ENCODE data around the gene MAPK14.

Gene MAPK14

GRCh38 chr6:36104836-36105235 lies 77.2 kb downstream of the MAPK14 start:
- DNase-seq (ENCODE audit: low read depth), result no peak

DNA sequence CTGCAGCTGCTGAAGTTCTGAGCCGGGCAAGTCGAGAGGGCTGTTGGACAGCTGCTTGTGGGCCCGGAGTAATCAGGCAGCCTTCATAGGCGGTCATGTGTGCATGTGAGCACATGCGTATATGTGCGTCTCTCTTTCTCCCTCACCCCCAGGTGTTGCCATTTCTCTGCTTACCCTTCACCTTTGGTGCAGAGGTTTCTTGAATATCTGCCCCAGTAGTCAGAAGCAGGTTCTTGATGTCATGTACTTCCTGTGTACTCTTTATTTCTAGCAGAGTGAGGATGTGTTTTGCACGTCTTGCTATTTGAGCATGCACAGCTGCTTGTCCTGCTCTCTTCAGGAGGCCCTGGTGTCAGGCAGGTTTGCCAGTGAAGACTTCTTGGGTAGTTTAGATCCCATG lies 81.5 kb downstream of the MAPK14 start:
- no peak for DNase-seq (ENCODE audit: low read depth)

DNA sequence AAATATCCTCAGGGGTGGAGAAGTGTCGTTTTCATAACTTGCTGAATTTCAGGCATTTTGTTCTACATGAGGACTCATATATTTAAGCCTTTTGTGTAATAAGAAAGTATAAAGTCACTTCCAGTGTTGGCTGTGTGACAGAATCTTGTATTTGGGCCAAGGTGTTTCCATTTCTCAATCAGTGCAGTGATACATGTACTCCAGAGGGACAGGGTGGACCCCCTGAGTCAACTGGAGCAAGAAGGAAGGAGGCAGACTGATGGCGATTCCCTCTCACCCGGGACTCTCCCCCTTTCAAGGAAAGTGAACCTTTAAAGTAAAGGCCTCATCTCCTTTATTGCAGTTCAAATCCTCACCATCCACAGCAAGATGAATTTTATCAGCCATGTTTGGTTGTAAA lies 82.4 kb downstream of the MAPK14 start:
- no peak for DNase-seq (ENCODE audit: low read depth)

DNA sequence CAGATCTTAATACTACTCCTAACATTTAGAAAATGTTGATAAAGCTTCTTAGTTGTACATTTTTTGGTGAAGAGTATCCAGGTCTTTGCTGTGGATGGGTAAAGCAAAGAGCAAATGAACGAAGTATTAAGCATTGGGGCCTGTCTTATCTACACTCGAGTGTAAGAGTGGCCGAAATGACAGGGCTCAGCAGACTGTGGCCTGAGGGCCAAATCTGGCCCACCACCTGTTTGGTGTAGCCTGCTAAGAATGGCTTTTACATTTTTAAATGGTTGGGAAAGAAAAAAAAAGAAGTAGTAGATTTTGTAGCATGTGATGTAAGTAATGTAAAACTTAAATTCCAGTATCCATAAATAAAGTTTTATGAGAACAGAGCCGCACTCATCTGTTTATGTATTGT lies 83.3 kb downstream of the MAPK14 start:
- DNase-seq (ENCODE audit: low read depth), result no peak

DNA sequence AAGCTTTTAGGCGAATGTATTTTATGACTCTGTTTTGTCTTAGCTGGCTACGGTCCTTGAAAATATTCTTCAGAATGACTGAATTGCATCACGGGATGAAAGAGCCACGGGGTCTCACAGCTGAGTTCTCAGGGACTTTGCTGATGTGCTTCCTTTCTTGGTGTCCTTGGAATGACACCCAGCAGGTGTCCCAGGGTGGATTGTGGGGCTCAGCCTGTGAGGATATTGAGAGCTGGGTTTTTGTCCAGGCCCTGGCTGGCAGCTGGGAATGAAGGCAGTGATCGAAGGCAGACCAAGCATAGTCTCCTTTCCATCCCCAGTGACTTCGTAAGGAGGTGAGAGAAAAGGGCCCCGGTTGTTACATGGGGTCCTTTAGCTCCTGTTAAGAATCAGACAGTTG lies 83.9 kb downstream of the MAPK14 start:
- no peak for DNase-seq (ENCODE audit: low read depth)

GRCh38 chr6:36113049-36113448 lies 85.4 kb downstream of the MAPK14 start:
- DNase-seq (ENCODE audit: low read depth), result no peak

DNA sequence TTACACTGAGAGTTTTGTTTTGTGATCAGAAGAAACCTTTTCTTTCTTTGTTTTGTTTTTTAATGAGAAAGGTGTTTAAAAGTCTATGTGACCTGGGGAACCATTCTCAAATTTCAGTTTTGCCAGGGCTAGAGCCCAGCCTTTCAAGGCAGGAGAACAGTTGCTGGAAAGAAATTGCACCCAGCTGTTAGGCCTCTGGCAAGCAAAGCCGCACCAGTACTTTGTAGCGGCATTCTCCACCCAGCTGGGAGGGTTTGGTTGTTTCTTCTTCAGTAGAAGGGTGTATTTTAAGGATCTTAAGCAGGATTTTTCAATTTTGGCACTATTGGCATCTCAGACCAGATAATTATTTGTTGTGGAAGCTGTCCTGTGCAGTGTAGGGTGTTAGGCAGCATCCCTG lies 86.1 kb downstream of the MAPK14 start:
- no peak for DNase-seq (ENCODE audit: low read depth)

DNA sequence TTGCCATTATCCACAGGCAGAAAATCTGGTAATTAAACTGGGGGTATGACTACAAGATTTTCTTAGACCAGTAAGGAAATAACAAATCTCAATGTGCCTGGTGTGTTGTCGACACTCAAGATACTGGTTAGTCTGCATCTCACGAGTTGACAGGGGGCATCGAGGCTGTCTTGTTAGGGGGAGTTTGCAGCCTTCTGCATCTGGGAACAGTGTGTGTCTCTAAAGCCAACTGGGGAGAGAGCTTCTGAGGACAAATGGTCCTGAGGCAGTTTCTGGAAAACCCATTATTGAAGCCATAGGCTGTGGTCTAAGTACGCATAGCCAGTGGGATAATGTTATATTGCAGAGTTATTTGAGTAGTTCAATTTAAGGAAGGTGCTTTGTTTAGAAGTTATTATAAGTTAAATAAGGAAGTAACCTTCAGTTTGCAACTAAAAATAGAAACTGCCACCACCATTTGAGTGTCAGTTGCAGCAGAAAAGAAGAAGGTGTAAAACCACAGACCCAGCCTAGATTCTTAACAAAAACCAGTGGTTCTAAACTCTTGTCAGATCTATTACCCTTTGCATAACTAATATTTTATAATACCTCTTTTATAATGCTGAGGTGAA lies 87.3 kb downstream of the MAPK14 start:
- DNase-seq (ENCODE audit: low read depth), result no peak

GRCh38 chr6:36115412-36115811 lies 87.8 kb downstream of the MAPK14 start:
- DNase-seq (ENCODE audit: low read depth), result no peak

- no peak for DNase-seq (ENCODE audit: low read depth)
Measured at GRCh38 chr6:36116066-36116864, 88.7 kb downstream of the MAPK14 start.

DNA sequence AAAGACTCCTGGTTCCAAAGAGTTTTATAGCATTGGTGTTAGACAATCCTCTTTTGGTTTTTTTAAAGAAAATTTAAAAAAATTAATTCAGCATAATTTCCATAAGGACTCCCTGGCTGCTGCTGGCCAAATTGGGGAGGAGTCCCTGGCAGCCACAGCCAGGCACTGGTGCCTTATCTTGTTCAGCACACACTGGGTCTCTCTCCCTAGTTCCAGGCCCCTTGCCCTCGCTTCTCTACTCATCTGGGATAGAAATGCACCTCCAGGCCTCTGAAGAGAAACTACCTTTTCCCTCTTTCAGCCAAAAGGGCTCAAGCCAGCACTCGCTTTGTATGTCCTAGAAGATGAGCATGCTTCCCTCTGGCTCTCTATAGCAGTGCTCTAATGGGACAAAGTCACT lies 89.3 kb downstream of the MAPK14 start:
- no peak for DNase-seq (ENCODE audit: low read depth)

- no peak for DNase-seq (ENCODE audit: low read depth)
Measured at GRCh38 chr6:36117658-36118549, 90.3 kb downstream of the MAPK14 start.

GRCh38 chr6:36118550-36119107 lies 91.0 kb downstream of the MAPK14 start:
- DNase-seq (ENCODE audit: low read depth), result peak; percentile 59

- DNase-seq (ENCODE audit: low read depth), result no peak
Measured at GRCh38 chr6:36119209-36119608, 91.6 kb downstream of the MAPK14 start.

DNA sequence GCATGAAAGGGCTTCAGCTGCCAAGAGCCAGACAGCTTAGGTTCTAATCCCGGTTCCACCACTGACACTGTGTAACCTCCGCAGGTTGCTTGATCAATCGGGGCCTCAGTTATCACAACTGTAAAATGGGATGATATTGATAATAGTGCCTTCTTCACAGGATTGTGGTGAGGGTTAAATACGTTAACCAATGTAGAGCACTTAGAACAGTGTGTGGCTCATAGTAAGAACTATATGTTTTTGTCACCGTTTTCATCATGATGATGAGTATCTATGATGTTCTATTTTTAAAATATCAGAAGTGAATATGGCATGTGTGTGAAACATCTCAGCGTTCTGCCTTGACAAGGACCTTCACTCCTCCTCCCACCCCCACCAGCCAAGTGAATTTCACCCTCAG lies 92.4 kb downstream of the MAPK14 start:
- DNase-seq (ENCODE audit: low read depth), result no peak

GRCh38 chr6:36120539-36120938 lies 92.9 kb downstream of the MAPK14 start:
- peak; percentile 61 for DNase-seq (ENCODE audit: low read depth)

GRCh38 chr6:36120979-36121786 lies 93.6 kb downstream of the MAPK14 start:
- peak; percentile 33 for DNase-seq (ENCODE audit: low read depth)

DNA sequence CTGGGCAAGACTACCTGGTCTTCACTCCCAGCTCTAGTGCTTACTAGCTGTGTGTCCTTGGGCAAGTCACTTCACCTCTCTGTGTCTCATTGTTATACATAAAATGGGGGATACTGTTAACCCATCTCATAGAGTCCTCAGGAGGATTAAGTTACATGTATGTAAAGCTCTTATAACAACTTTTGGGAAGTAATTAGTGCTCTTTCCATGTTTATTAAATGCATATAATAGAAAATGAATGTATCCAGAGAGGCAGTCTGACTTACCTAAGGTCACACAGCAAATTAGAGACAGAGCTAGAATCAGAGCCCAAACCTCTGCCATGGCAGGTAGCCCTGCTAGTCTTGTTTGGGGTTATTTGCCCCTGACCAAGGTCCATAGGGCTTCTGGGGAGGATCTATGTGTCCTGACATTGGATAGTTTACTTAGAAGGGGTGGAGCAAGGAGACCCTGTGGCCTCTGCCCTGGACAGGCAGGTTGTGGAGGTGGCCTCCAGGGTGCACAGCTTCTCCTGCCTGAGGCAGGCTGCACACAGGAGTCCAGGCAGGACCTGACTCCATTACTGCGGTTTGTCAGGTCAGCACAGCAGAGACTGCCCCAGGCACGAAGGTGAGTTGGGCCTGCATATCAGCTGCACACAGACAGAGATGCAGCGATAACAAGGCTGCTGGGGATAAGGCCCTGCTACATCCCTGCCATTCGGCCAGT lies 94.3 kb downstream of the MAPK14 start:
- DNase-seq (ENCODE audit: low read depth), result no peak

DNA sequence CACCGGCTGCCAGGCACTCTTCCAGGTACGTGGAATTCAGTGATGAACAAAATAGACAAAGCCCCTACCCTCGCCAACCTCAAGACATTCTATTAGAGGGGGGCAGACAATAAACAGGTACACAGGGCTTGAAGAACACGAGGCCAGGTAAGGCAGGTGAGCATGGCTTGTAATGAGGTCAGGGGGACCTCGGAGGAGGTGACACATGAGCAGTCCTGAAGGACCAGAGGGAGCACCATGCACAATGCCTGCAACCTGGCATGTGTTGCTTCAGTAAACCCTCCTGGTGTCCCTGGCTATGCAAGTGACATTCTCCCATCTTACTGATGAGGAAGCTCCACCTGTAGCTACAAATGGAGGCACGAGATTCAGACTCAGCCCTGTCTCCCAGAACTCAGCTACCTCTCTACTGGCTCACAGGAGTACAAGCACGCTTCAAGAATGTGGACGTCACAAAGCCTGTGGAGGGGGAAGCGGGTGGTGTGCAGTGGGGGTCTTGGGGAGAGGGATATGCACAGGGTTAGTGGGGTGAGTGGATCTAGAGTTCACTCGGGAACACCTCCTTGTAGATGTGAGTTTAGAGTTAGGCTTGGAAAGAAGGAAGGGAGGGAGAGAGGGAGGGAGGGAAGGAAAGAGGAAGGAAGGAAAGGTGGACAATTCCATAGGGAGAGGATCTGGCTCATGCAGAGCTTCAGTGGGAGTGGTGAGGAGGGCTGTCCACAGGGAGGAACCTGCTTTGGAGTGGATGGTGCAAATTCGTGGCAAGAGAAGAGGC lies 95.1 kb downstream of the MAPK14 start:
- no peak for DNase-seq (ENCODE audit: low read depth)

Measured in stimulated activated CD8-positive, alpha-beta memory T cell treated with anti-CD3 and anti-CD28 coated beads, Interleukin-12 subunit alpha, Interleukin-12 subunit beta, amount 100 ng/mL, for 4 hours (primary cell).